Motor neuron (in vitro differentiated cells): ENCODE results near the gene LAMA2. TPM values are rescaled to one million over a fixed set of nuclear protein-coding genes. Genes with fewer than 3 reads are reported as not detected.

ENCODE experiments used
- ATAC-seq, 8 experiments: fragments of 200-7000 bp; cut with Tn5 transposase; replicated peaks in 6 of 8; 2 replicates each; pipeline ENCODE4 v1.8.0; 2021; ENCODE audit warnings: mild to moderate bottlenecking in 8 of 8, moderate library complexity in 8 of 8
- H3K27ac ChIP-seq, 2 donors: fragments of 250-450 bp; sonication (Bioruptor Pico); 2 replicates each; pipeline ENCODE4 v1.9.0; 2021; ENCODE audit warnings: antibody characterized with exemption in 2 of 2, mild to moderate bottlenecking in 2 of 2, moderate library complexity in 1 of 2
- H3K4me1 ChIP-seq, 2 donors: fragments of 250-450 bp; sonication (Bioruptor Pico); replicated peaks in 1 of 2; 2 replicates each; pipeline ENCODE4 v1.6.1; 2021; ENCODE audit warnings: antibody characterized with exemption in 2 of 2, mild to moderate bottlenecking in 2 of 2, moderate library complexity in 1 of 2
- H3K4me3 ChIP-seq, 5 donors: fragments of 250-450 bp; sonication (Bioruptor Pico); 2 replicates each; pipeline ENCODE4 v1.9.0; 2021; ENCODE audit warnings: antibody characterized with exemption in 5 of 5, mild to moderate bottlenecking in 5 of 5, moderate library complexity in 4 of 5
- WGBS, 10 experiments: fragments of 450-650 bp; shearing (Covaris generic); methylation state at CpG; one replicate each; pipeline ENCODE4 v1.0.0; 2022; 5-methylcytosine and 5-hydroxymethylcytosine counted together
- in situ Hi-C, 9 experiments: fragments of 400-800 bp; cut with MboI; loops; one replicate each; pipeline ENCODE4 v1.15.0; 2021; ENCODE audit warnings: low sequenced_read_pairs in 9 of 9, low pct_unique_long_range_greater_than_20kb in 2 of 9; ENCODE audit not compliant: unreplicated experiment in 9 of 9
- total RNA-seq, 8 experiments: library from RNA; unstranded; fragments of 300-600 nt; gene quantifications; 2 replicates each; pipeline versions ENCODE4 v1.2.3 to v1.2.4, GENCODE V29; 2022

The LAMA2 gene
- total RNA-seq, 8 experiments from 2014 or later = 0.52 to 232 (median 5.1) TPM

DNA sequence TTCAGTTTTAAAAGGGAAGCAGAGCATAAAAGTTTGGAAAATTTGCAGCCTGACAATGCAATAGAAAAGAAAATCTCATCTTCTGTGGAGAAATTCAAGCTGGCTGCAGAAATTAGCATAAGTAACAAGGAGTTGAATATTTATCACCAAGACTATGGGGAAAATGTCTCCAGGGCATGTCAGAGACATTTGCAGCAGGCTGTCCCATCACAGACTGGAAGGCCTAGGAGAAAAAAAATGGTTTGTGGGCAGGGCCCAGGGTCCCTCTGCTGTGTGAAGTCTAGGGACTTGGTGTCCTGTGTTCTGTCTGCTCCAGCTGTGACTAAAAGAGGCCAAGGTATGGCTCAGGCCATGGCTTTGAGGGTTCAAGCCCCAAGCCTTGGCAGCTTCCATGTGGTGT is 8.1 kb upstream of the LAMA2 start:
- no peaks in the 10 kb centered on the region for H3K4me1 ChIP-seq
- ATAC-seq = peak in 3 of 8 experiments; percentile 41 to 71 (median 68)
- in situ Hi-C loops = no loop called here
- H3K4me3 ChIP-seq = no peak overlapping the region
- no peak overlapping the region for H3K27ac ChIP-seq

DNA sequence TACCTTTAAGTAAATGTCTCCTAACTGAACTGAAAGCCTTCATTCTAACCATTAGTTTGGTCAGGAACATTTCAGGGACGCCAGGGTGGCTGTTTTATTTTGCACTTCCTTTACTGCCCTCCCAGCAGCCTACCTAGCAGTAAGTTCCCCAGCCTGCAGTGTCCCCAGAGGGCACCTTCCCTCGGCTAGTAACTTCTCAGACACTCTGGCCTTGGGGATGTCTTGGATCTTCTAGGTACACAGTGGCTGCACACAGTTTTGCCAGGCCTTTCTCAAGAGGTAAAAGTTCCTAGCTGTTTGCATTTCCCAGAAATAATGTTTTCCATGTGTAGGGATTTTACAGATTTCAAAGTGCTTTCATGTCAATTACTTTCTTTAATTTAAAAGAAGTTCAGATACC is 378 bp upstream of the LAMA2 start:
- WGBS, 10 experiments = 17 to 100% (median 75%) methylated on average over 1 to 2 of the region's 2 CpGs; no CpG with 5 or more reads in 4 of the 10 experiments
- ATAC-seq = peak in 6 of 8 experiments; percentile 18 to 46 (median 32)
- H3K27ac ChIP-seq = no peak overlapping the region
- no peaks in the 10 kb centered on the region for H3K4me1 ChIP-seq
- H3K4me3 ChIP-seq = no peak overlapping the region
- in situ Hi-C loops = no loop called here

- in situ Hi-C loops = no loop called here
- no peak for ATAC-seq
- H3K27ac ChIP-seq = no peak overlapping the region
- H3K4me1 ChIP-seq = no peaks in the 10 kb centered on the region
- H3K4me3 ChIP-seq = no peak overlapping the region
- 21 to 100% (median 54%) methylated on average over 1 to 2 of the region's 2 CpGs; no CpG with 5 or more reads in 4 of the 10 experiments for WGBS, 10 experiments
Observed at GRCh38 chr6:128883906-128884305, 968 bp downstream of the LAMA2 start.

DNA sequence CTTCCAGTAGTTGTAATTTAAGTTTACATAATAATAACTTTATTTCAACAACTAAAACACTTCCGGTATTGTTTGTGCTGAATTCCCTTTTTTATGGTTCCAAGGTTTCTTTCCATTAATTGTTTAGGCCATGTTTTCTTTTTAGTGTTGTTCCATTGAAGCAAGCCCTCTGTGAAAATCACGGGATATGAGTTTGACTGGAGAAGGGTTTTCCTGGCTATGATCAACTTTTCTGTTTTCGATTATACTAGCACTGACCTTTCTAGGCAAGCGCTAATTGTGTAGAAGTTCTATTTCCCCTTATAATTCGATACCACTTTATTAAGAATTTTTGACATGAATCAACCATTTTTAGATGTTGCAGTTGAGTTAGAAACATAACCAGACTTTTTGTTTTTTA is 2.4 kb downstream of the LAMA2 start:
- 7 to 100% (median 94%) methylated on average over 2 to 5 of the region's 5 CpGs for WGBS, 10 experiments
- ATAC-seq = no peak
- in situ Hi-C loops = no loop called here
- Histone ChIP-seq H3K27ac (no peak overlapping the region), H3K4me1 (no peaks in the 10 kb centered on the region), H3K4me3 (no peak overlapping the region)

DNA sequence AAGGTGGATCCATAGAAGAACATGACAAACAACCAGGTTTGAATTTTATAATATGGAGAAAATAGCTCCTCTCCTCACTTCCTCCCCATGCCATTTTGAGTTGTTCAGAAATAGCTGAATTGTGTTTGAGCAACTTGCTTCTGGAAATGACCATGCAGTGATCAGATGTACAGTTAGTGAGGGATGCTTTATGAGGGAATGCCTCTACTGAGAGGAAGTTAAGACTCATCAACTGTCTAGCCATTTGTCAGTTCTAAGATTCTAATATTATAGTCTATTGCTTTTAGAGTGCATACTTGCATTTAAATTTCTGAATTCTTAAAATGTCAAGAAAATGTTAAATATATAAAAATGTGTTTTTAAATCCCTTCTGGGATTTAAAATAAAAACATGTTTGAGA is 3.8 kb downstream of the LAMA2 start:
- Histone ChIP-seq H3K4me3 (no peak overlapping the region), H3K4me1 (no peaks in the 10 kb centered on the region), H3K27ac (no peak overlapping the region)
- in situ Hi-C loops = no loop called here
- no peak for ATAC-seq

- no peak overlapping the region for H3K27ac ChIP-seq
- ATAC-seq = no peak
- whole genome bisulfite sequencing, 10 experiments = 77 to 100% (median 93%) methylated on average over 1 to 5 of the region's 5 CpGs
- no peaks in the 10 kb centered on the region for H3K4me1 ChIP-seq
- in situ Hi-C loops = no loop called here
- no peak overlapping the region for H3K4me3 ChIP-seq
Observed at GRCh38 chr6:128888444-128889175, 5.7 kb downstream of the LAMA2 start.

DNA sequence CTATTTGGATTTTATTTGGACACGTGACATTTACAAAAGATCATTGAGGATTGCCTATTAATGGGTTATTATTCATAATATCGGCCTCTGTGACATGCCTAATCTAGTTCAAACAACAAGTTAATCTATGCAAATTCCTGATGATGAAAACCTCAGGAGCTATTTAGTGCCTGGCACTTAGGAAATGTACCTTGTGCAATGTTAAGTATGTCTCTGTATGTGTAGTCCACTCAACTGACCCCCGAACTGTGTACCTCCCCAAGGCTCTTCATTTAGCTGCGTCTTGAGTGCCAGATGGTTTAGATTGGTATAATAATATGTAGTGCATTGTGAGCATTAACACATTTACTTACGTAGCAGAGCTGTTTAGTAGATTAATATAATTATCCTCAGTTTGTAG is 6.9 kb downstream of the LAMA2 start:
- whole genome bisulfite sequencing, 10 experiments = 75 to 100% (median 90%) methylated on average over 1 to 5 of the region's 5 CpGs
- H3K4me3 ChIP-seq = no peak overlapping the region
- H3K4me1 ChIP-seq = no peaks in the 10 kb centered on the region
- no peak overlapping the region for H3K27ac ChIP-seq
- in situ Hi-C loops = no loop called here
- no peak for ATAC-seq

DNA sequence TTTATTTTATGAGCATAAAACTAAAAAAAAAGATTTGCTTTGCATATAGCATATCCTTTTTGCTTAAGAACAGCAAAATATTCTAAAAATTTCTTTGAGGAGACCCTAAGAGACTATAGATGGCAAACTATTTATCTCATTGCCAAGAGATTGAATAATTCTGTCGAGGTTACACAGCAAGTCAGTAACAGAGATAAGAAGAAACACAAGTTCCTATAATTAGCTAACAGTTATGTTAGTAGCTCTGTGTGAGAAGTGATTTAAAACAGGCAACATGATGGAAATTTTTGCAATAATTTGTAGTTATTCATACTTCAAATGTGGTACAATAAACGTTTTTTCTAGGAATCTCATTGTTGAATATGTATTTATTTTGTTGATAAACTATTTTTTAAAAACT is 9.1 kb downstream of the LAMA2 start:
- in situ Hi-C loops = no loop called here
- no peak overlapping the region for H3K27ac ChIP-seq
- H3K4me3 ChIP-seq = no peak overlapping the region
- H3K4me1 ChIP-seq = no peaks in the 10 kb centered on the region
- no peak for ATAC-seq
- 0 to 100% (median 42%) methylated on average over 1 to 2 of the region's 2 CpGs for WGBS, 10 experiments

- in situ Hi-C loops = no loop called here
- no peak overlapping the region for H3K27ac ChIP-seq
- peak in 1 of 8 experiments; percentile 32 for ATAC-seq
- H3K4me1 ChIP-seq = no peaks in the 10 kb centered on the region
- H3K4me3 ChIP-seq = no peak overlapping the region
Observed at GRCh38 chr6:128899341-128900050, 16.6 kb downstream of the LAMA2 start.

DNA sequence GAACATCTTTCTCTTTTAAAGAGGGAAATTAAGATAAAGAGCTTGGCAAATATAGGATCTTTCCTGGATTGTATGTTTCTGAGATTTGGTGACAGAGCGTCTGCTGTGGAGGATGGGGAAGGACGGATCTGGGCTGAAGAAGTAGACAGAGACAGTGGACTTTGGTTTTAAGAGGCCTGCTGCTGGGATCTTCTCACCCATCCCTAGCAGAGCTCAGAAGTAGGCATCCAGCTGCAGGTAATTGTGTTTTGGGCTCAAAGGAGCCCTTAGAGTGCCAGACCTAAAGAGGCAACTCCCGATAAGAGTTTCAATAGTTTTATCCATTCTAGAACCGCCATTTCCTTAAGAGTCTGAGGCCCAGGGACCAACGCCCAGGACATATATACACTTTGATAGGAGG is 20.8 kb downstream of the LAMA2 start:
- no peak overlapping the region for H3K27ac ChIP-seq
- no peak overlapping the region for H3K4me3 ChIP-seq
- H3K4me1 ChIP-seq = no peaks in the 10 kb centered on the region
- in situ Hi-C loops = no loop called here
- WGBS, 10 experiments = 63 to 100% (median 90%) methylated on average over 1 to 5 of the region's 5 CpGs; no CpG with 5 or more reads in 1 of the 10 experiments
- no peak for ATAC-seq

DNA sequence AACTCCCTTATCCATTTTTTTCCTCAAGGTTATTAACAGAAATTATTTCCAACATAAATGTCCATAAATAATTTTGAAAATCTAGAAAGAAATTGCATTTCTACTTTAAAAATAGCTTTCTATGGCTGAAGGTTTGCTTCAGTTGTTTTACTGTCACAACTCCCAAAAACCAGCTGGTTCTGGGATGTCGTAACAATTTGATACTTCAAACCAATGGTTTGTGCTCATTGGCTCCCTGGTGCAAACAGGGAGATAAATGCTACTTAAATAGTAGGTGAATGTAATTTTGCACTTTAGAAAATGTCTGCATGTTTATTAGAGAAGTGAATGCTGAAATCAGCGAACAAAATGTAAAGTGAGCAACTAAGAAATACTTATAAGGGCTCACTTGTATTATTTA is 31.1 kb downstream of the LAMA2 start:
- WGBS, 10 experiments = 81 to 100% (median 94%) methylated on average over 1 to 2 of the region's 2 CpGs; no CpG with 5 or more reads in 1 of the 10 experiments
- no peak overlapping the region for H3K27ac ChIP-seq
- no peak overlapping the region for H3K4me3 ChIP-seq
- H3K4me1 ChIP-seq = peaks cover 0 to 5% of the 10 kb centered on the region in 2 donors
- in situ Hi-C loops = no loop called here
- no peak for ATAC-seq

GRCh38 chr6:128918886-128919285 is 35.9 kb downstream of the LAMA2 start:
- Histone ChIP-seq H3K4me1 (peaks cover 0 to 15% of the 10 kb centered on the region in 2 donors), H3K4me3 (no peak overlapping the region), H3K27ac (no peak overlapping the region)
- no peak for ATAC-seq
- in situ Hi-C loops = no loop called here
- 67 to 92% (median 71%) methylated on average over 1 to 2 of the region's 2 CpGs; no CpG with 5 or more reads in 3 of the 10 experiments for WGBS, 10 experiments

DNA sequence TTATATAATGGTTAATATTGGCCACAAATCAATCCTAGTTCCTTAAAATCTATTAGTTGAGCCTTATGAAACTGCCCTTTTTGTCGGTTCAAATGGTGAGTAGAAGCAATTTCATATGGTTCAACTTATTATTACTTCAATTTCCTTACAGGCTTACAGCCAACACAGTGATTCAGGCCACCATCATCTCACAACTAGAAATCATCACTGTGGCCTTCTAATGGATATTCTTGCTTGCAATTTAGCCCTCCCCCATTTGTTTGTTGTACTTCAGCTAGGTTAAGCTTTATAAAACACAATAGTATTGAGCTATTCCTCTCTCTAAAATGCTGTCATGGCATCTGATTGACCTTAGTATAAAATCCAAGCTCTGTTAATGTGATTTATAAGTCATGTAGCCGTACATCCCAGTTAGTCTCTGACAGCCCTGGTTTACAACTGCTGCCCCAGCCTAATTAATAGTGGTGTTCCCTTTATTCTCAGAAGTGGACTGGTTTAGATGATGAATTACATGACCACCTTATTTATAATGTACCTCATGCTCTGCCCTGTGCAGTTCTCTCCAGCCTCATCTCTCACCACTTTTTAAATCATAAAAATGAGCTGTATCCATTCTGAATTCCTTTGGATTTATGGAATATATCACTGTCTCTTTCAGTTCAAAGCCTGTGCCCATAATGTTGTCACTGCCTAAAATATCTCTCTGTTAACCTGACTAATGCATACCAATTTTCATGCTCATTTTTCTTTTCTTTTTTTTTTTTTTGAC is 36.7 kb downstream of the LAMA2 start:
- 0 to 100% (median 46%) methylated on average over 1 to 2 of the region's 2 CpGs for WGBS, 10 experiments
- Histone ChIP-seq H3K4me3 (no peak overlapping the region), H3K4me1 (peaks cover 0 to 15% of the 10 kb centered on the region in 2 donors), H3K27ac (no peak overlapping the region)
- in situ Hi-C loops = no loop called here
- ATAC-seq = peak in 5 of 8 experiments; percentile 89 to 97 (median 94)
